HG03571 (cell line): ENCODE results near the gene MAGI2.

Source experiments
- ATAC-seq: cut with Tn5 transposase; IDR thresholded peaks from one replicate; pipeline ENCODE4 v1.9.1; 2021; ENCODE audit not compliant: unreplicated experiment

Gene MAGI2

GRCh38 chr7:79308192-79308591 lies 145.3 kb downstream of the MAGI2 start:
- no peak for ATAC-seq

- ATAC-seq: no peak
Measured at GRCh38 chr7:79307376-79307775, 146.1 kb downstream of the MAGI2 start.

GRCh38 chr7:79304711-79305110 lies 148.8 kb downstream of the MAGI2 start:
- no peak for ATAC-seq

GRCh38 chr7:79302293-79302692 lies 151.2 kb downstream of the MAGI2 start:
- no peak for ATAC-seq

- ATAC-seq: no peak
Measured at GRCh38 chr7:79301419-79301818, 152.0 kb downstream of the MAGI2 start.

GRCh38 chr7:79300573-79300972 lies 152.9 kb downstream of the MAGI2 start:
- no peak for ATAC-seq

GRCh38 chr7:79298145-79298760 lies 155.2 kb downstream of the MAGI2 start:
- ATAC-seq: no peak

GRCh38 chr7:79296553-79297320 lies 156.7 kb downstream of the MAGI2 start:
- ATAC-seq: no peak

- no peak for ATAC-seq
Measured at GRCh38 chr7:79293655-79294142, 159.8 kb downstream of the MAGI2 start.

GRCh38 chr7:79292834-79293233 lies 160.6 kb downstream of the MAGI2 start:
- ATAC-seq: no peak

- no peak for ATAC-seq
Measured at GRCh38 chr7:79291498-79291865, 162.0 kb downstream of the MAGI2 start.

GRCh38 chr7:79290841-79291497 lies 162.5 kb downstream of the MAGI2 start:
- ATAC-seq: no peak

GRCh38 chr7:79290398-79290797 lies 163.1 kb downstream of the MAGI2 start:
- no peak for ATAC-seq

- no peak for ATAC-seq
Measured at GRCh38 chr7:79288655-79289054, 164.8 kb downstream of the MAGI2 start.

- no peak for ATAC-seq
Measured at GRCh38 chr7:79287981-79288380, 165.5 kb downstream of the MAGI2 start.

GRCh38 chr7:79286181-79286580 lies 167.3 kb downstream of the MAGI2 start:
- ATAC-seq: no peak

- no peak for ATAC-seq
Measured at GRCh38 chr7:79285756-79286155, 167.7 kb downstream of the MAGI2 start.

- ATAC-seq: no peak
Measured at GRCh38 chr7:79284211-79284610, 169.3 kb downstream of the MAGI2 start.

- ATAC-seq: no peak
Measured at GRCh38 chr7:79282882-79283602, 170.4 kb downstream of the MAGI2 start.

GRCh38 chr7:79282070-79282694 lies 171.3 kb downstream of the MAGI2 start:
- ATAC-seq: no peak

- ATAC-seq: no peak
Measured at GRCh38 chr7:79281426-79281825, 172.0 kb downstream of the MAGI2 start.
